Fibroblast of skin of right quadriceps (primary cell): ENCODE data around the gene RIC8B.

Experiments used
- DNase-seq: peaks from one replicate; pipeline ENCODE4 v3.0.0-alpha.2; 2013

RIC8B gene

GRCh38 chr12:106758349-106759110, 16.0 kb upstream of the RIC8B start:
- no peak for DNase-seq

- no peak for DNase-seq
These were observed 14.8 kb upstream of the RIC8B start for GRCh38 chr12:106759526-106760183.

- DNase-seq = no peak
These were observed 14.3 kb upstream of the RIC8B start for GRCh38 chr12:106760184-106760531.

GRCh38 chr12:106764220-106764619, 10.3 kb upstream of the RIC8B start:
- DNase-seq = no peak

- no peak for DNase-seq
These were observed 9.7 kb upstream of the RIC8B start for GRCh38 chr12:106764738-106765137.

- no peak for DNase-seq
These were observed 8.1 kb upstream of the RIC8B start for GRCh38 chr12:106766393-106766826.

GRCh38 chr12:106767206-106767605, 7.3 kb upstream of the RIC8B start:
- no peak for DNase-seq

- peak; percentile 29 for DNase-seq
These were observed 6.3 kb upstream of the RIC8B start for GRCh38 chr12:106767954-106768822.

- peak; percentile 67 for DNase-seq
These were observed 5.4 kb upstream of the RIC8B start for GRCh38 chr12:106769078-106769477.

GRCh38 chr12:106769546-106769945, 4.9 kb upstream of the RIC8B start:
- DNase-seq = no peak

- DNase-seq = no peak
These were observed 3.1 kb upstream of the RIC8B start for GRCh38 chr12:106771425-106771824.

- no peak for DNase-seq
These were observed 1.0 kb upstream of the RIC8B start for GRCh38 chr12:106773286-106774004.

- peak; percentile 21 for DNase-seq
These were observed 484 bp downstream of the RIC8B start for GRCh38 chr12:106774808-106775524.

- DNase-seq = no peak
These were observed 2.4 kb downstream of the RIC8B start for GRCh38 chr12:106776897-106777296.

- DNase-seq = peak; percentile 45
These were observed 5.6 kb downstream of the RIC8B start for GRCh38 chr12:106780010-106780631.

GRCh38 chr12:106782619-106783018, 8.1 kb downstream of the RIC8B start:
- DNase-seq = no peak

- DNase-seq = no peak
These were observed 9.0 kb downstream of the RIC8B start for GRCh38 chr12:106783515-106783914.

- no peak for DNase-seq
These were observed 15.5 kb downstream of the RIC8B start for GRCh38 chr12:106790020-106790419.

GRCh38 chr12:106791531-106791930, 17.0 kb downstream of the RIC8B start:
- no peak for DNase-seq

GRCh38 chr12:106794369-106794768, 19.9 kb downstream of the RIC8B start:
- DNase-seq = no peak

- no peak for DNase-seq
These were observed 26.8 kb downstream of the RIC8B start for GRCh38 chr12:106801167-106801708.
